Left renal pelvis (tissue), 4 donors: Measurements from ENCODE around the gene ALKBH8. TPM values are rescaled to one million over a fixed set of nuclear protein-coding genes. Genes with fewer than 3 reads are reported as not detected.
A peak's percentile ranks its signal among the peaks of the same experiment; 100 is the strongest.
"Not testable (repeated sequence)": the region's sequence is repeated elsewhere in the genome, so short reads cannot be mapped to it uniquely, and the experiment has no call there.

Source experiments
- DNase-seq, 4 donors: peaks; one replicate each; pipeline ENCODE4 v3.0.0-alpha.2; 2013; ENCODE audit warnings: low read depth in 4 of 4, low spot score in 3 of 4
- polyA plus RNA-seq, 4 donors: library from polyadenylated mRNA; unstranded; fragments of 120-200 nt; gene quantifications; one replicate each; pipeline ENCODE4 v1.2.1, GENCODE V29; 2013; ENCODE audit not compliant: insufficient read length in 4 of 4

ALKBH8 gene
- polyA plus RNA-seq, 4 donors = 8.4 to 14.6 (median 11.1) TPM

DNA sequence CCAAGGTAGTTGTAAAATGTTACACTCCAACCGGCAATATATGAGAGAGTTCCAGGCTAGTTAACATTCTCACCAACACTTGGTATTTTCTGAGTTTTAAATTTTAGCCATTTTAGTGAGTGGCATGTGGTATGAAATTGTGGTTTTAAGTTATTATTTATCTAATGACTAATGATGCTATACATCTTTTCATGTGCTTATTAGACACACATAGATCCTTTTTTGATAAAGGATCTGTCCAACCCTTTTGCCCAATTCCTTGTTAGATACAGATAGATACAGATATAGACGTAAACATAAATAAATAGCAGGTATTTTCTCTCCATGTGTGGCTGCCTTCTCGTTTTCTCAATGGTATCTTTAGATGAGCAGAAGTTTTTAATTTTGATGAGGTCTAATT, 39.3 kb downstream of the ALKBH8 start:
- DNase-seq = no peak

DNA sequence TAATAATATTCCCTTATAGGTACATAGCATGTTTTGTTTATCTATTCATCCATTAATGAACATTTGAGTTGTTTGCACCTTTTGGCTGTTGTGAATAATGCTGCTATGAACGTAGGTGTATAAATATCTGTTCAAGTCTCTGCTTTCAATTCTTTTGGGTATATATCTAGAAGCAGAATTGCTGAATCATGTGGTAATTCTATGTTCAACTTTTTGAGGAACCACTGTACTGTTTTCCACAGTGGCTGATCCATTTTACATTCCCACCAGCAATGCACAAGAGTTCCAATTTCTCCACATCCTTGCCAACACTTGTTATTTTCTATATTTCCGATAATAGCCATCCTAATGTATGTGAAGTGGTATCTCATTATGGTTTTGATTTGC, 56.7 kb downstream of the ALKBH8 start:
- DNase-seq = no peak

DNA sequence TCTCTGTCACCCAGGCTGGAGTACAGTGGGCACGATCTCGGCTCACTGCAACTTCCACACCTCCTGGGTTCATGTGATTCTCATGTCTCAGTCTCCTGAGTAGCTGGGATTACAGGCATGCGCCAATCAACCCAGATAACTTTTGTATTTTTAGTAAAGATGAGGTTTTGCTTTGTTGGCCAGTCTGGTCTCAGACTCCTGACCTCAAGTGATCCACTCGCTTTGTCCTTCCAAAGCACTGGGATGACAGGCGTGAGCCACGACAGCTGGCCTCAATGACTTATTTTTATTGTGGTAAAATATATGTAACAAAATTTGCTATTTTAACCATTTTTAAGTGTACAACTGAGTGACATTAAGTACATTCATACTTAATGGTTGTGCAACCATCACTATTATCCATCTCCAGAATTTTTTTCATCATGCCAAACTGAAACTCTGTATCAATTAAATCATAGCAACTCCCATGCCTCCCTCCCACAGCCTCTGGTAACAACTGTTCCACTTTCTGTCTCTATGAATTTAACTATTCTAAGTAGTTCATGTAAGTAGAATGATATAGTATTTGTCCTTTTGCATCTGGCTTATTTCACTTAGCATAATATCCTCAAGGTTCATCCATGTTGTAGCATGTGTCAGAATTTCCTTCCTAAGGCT, 57.2 kb downstream of the ALKBH8 start:
- no peak for DNase-seq

DNA sequence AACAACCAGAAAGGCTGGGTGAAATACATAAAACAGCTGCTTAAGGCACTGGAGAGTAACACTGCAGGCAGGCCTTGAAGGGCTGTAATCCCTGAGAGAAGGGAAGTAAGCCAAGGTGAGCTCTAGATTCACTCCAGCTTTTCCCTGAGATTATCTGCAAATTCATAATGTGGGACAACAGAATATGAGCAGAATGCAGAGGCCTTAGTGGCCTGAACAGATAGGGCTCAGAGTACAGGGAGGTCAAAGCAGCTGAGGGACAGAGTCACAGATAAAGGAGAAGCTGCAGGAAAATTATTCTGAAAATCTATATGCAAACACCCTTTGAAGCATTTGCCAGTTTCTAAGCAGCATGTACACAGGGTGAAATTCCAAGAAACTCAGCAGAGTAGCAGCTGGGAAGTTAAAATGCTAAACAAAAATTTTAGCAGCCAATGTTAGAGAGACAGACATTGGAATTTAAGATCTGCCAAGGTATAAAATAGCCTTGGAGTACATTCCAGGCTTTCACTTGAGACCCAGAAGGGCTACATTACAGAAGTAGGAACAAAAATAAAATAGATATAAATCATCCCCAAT, 59.8 kb downstream of the ALKBH8 start:
- DNase-seq = no peak

DNA sequence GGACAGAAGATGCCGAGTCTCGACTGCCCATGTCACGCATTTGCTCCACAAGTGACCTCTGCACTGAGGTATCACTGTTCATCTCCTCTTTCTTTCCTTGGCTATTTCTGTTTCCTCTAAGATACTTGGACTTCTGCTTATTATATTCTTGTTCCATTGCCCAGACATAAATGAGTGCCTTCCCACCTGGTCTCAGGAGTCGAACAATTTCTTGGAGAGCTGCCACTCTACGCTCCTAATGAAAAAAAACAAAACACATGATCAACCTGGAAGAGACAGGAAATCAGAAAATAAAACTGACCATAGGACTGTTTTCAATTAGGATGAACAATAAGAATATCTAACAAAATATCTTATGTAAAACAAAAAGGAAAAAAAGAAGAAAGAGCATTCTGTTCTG, 60.6 kb downstream of the ALKBH8 start:
- no peak for DNase-seq

DNA sequence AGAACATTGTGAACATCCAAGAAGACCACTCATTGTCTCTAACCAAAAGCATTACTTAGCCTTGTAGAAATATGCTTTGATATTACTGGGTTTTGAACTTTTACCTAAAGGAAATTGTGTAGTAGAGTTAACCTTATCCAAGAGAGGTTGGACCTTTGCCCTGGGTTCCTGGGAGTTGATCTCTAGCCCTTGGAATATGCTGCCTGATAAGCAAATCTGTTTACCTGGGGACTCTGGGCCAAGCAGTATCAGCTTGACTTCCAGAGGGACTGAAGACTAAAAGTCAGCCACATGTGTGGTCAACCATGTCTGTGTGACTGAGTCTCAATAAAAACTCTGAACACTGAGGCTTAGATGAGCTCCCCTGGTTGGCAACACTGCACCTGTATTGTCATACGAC, 63.8 kb downstream of the ALKBH8 start:
- DNase-seq = no peak

DNA sequence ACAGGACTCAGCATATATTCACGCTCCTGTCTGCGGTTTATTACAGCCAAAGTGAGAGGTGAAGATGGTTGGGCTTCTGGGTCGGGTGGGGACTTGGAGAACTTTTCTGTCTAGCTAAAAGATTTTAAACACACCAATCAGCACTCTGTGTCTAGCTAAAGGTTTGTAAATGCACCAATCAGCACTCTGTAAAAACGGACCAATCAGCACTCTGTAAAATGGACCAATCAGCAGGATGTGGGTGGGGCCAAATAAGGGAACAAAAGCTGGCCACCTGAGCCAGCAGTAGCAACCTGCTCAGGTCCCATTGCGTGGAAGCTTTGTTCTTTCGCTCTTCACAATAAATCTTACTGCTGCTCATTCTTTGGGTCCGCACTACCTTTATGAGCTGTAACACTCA, 68.2 kb downstream of the ALKBH8 start:
- not testable (repeated sequence) for DNase-seq

DNA sequence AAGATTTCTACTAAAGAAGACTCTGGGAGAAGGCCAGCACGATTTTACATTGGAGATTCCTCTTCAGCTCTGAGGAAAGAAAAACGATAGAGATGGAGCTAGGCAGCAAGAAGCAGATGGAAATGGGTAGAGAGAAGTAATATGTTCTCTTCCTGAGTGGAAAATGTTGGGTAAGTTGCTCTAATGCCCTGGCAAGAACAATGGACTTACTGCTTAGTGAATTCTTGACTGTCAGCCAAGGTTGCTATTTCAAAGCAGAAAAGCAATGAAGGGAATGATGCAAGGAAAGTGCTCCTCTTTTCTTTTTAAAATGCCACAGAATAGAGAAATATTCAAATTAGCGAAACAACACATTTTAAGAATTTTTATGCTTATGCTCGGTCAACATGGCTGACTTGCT, 69.5 kb downstream of the ALKBH8 start:
- DNase-seq = no peak

DNA sequence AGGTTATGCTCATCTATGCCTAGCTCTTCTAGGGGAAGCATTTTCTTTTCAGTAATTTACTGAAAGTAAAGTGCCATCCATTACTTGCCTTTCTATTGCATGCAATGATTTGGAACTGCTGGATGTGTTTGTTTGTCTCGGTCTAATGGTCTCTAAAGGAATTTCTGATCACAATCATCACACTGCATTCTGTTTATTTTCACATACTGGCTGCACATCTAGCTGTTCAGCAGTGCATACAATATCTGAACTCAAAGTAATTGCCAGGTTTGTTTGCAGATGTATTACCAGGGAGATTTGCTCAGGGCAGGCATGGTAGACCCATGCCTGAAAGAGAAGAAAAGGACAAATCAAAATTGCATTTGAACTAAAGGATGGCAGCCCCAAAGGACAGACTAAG, 71.5 kb downstream of the ALKBH8 start:
- no peak for DNase-seq

DNA sequence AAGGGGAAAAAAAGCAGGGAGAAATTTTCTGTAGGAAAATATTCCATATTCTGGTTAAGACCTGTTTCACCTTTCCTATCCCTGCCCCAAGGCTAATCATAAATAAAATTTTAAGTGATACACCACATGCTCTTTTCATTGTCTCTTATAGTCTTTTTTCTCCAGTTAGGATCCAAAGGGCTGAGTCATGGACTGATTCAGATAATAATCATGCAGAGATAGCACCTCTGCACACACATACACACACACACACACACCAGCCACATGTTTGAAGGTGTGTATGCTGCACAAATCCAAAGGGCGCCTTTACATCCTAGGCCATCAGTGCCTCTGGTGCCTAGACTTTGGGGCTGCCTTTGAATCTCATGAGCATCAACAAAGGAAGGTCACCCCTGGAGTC, 72.4 kb downstream of the ALKBH8 start:
- no peak for DNase-seq

DNA sequence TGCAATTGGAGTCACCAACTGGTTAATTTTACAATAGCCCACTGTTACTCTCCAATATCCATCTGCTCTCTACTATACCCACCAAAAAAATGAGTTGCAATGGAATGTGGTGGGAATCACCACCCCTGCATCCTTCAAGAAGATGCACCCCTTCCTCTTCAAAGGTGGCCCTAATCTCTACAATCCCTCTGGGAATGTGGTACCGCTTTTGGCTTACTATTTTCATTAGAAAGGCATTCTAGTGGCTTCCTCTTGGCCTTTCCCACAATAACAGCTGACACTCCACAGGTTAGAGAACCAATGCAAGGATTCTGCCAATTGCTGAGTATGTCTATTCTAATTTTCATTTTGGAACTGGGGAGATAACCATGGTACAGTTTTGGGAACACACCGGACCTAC, 74.7 kb downstream of the ALKBH8 start:
- no peak for DNase-seq

DNA sequence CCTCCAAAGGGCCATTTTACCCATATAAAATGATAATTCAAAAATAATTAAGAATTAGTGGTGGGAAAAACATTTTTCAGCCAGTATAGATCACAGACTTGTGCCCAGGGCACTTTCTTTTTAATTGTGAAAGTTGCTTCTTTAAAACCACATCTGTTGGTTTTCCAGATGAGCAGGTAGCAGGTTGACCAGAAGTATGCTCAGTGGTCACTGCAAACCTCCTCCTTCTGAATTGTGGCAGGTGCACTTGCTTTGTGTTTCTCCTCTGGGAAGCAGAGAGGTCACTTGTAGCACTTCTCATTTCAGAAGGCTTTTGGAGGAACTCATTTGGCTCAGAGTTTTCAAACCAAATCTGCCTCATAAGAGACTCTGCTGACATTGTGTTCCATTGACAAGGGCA, 83.3 kb downstream of the ALKBH8 start:
- no peak for DNase-seq

DNA sequence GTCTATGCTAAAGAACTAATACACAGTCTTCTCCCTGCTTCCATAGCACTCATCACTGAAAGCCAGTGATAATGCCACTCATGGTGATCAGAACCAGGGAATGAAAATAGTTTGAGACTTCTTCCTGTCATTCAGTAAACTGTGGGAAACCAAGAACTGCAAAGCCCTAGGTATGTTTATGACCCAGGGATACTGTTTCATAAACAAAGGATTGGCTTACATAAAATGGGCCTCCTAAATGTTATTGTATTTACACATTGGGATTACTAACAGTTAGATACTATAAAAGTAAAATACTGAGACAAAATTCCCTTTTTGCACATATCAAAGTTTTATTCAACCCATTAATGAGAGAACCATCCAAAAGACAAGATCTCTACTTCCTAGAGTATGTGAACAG, 86.6 kb downstream of the ALKBH8 start:
- no peak for DNase-seq

DNA sequence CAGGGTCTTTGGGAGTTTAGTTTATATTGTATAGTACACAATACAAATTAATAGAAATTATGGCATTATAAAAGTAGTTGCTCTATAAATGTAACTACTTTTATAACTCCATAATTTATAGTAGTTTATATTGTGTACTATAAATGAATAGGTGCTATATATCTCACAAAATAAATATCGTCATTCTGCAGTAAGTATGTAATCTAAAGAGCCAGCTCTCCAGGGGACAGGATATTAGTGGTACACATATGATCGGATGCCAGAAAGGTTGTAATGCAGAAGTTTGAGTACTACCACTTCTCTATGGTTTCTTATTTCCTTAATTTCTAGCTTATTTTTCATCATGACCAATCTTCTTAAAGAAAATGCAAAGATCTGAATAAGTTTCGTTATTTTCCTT, 87.7 kb downstream of the ALKBH8 start:
- DNase-seq = no peak

DNA sequence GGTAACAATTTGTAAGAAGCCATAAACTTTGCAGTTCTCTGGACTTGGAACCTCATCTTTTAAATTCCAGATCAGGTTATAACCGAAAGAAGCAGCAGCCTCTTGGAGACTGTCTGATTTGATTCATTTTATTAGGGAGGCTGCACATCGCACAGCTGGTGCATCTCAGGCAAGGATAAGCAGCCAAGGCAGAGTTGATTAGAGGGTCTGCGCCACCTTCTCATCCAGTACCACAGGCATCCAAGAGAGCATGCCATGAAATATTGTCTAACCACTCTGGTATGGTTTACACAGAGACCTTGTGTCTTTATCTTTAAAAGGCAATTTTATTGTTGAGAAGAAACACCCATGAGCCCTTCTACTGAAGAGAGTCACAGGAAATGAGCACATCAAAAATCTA, 91.7 kb downstream of the ALKBH8 start:
- DNase-seq = no peak

DNA sequence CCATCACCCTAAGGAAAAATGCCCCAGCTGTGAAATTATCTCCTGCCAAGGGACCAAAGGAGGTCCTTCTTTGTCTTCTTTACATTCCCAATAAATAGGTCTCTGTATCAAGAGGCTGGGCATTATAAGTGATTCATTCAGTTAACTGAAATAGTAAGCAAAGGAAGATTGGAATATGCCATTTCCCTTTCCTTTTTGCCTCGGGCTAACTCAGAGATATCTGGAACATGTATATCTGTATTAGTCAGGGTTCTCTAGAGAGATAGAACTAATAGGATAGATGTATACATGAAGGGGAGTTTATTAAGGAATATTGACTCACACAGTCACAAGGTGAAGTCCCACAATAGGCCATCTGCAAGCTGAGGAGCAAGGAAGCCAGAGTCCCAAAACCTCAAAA, 92.6 kb downstream of the ALKBH8 start:
- DNase-seq = no peak

DNA sequence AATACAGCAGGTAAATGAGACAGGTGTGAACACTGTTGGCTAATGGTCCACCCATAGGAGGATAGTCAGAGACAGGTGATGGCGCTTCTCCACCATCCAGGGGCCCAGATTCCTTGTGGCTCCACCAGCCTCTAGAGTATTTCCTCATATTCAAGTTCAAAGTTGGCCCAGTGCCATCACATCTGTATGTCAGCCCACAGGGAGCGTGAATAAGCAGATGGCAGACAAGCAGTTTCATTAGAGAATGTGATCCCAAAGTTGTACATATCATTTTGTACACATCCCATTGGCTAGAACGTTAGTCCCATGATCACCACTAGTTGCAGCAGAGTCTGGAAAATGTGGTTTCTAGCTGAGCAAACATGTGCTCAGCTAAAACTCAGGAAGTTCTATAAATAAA, 96.9 kb downstream of the ALKBH8 start:
- DNase-seq = no peak

DNA sequence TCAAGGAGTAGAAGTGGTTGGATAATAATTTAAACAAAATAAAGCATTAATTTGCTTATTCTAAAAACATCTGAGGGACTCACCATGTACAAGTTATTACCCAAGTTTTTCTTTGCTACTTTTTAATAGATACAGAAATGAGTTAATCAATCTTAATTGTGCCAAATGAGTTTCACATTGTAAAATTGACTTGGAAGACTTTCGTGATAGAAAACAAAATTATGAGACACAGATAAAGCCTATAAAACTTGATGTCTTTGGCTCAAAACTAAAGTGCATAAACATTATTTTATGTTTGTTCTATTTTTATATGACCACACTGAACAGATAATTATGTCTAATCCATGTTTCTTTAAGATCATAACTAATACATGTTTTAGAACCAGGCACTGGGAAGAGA, 97.8 kb downstream of the ALKBH8 start:
- no peak for DNase-seq

DNA sequence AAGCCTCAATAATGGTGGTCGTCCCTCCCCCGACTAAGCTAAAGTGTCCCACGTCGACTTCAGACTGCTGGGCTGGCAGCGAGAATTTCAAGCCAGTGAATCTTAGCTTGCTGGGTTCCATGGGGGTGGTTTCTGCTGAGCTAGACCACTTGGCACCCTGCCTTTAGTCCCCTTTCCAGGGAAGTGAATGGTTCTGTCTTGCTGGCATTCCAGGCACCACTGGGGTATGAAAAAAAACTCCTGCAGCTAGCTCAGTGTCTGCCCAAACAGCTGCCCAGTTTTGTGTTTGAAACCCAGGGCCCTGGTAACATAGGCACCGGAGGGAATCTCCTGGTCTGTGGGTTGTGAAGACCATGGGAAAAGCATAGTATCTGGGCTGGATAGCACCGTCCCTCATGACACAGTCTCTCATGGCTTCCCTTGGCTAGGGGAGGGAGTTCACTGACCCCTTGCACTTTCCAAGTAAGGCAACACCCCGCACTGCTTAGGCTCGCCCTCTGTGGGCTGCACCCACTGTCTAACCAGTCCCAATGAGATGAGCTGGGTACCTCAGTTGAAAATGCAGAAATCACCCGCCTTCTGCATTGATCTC, 99.2 kb downstream of the ALKBH8 start:
- not testable (repeated sequence) for DNase-seq

DNA sequence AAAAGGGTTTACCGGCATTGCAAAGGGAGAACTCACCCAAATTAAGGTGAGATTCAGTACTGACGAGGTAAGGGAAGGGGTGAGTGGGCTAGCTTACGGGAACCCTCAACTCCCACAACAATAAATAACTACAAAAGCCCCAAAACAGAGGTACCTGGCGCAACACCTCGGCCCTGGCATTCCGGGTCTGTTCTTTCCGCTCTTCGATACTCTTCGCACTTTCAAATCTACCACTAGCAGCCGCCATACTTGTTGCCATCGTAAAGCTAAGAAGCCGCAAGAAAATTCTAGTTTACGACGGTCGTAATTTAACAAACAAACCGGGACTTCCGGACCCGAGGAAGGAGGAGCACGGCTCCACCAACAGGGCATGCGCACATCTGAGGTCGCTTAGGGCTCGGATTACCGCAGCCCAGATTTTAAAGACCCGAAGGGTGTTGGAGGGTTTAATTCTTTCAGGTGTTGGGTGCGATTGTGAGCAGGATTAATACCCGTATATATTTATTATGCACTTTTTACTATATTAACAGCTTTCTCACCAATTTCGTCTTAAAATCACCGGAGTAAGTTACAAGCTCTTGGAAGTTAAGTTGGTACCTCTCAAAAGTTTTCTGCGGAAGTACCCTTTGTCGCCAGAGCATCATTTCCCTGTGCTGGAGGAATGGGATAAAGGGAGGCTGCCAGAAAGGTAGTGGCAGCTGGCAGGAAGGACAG, 107.8 kb downstream of the ALKBH8 start, which contains the start of gene CWF19L2:
Gene CWF19L2 (minus strand): TSS at position 268 of the 714 bp plus-strand sequence. CDS start 9 bp downstream, at position 259.
- DNase-seq = peak; percentile 87 to 91 (median 88)

DNA sequence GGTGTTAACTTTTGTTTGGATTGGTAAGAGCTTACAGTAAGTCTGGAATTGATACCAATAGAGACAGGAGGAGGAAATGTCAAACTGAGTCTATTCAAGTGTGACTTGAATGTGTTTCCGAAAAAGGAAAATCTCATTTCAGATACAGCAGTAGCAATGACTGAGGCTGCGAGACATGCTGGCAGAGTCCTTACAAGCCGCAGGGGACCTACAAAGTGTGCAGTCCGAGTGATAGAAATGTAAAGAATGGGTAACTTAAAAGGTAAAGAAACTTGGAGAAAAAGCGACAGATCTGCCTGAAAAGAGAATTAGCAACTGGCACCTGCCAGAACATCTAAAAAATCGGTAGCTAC, 108.4 kb downstream of the ALKBH8 start:
- no peak for DNase-seq
